OCI-LY1 (cell line): Measurements from ENCODE around the gene RNPC3.
"Not testable (repeated sequence)": the region's sequence is repeated elsewhere in the genome, so short reads cannot be mapped to it uniquely, and the experiment has no call there.

Experiments used
- H2AFZ ChIP-seq: fragments of 200-600 bp; sonication (generic), shearing (Covaris generic); 2 replicates; pipeline ENCODE4 v1.6.0; 2014; ENCODE audit warnings: antibody characterized with exemption, mild to moderate bottlenecking, low read length
- H3F3A ChIP-seq: fragments of 200-600 bp; sonication (generic), shearing (Covaris generic); 2 replicates; pipeline ENCODE4 v1.6.0; 2014; ENCODE audit warnings: mild to moderate bottlenecking, antibody characterized with exemption, low read length, moderate library complexity; ENCODE audit not compliant: insufficient read depth
- H3K27ac ChIP-seq: fragments of 200-600 bp; sonication (generic); 2 replicates; pipeline ENCODE4 v1.5.1; 2014; ENCODE audit warnings: low read length, mixed run types, mild to moderate bottlenecking, low read depth; ENCODE audit not compliant: poor library complexity, severe bottlenecking
- H3K27me3 ChIP-seq: fragments of 200-600 bp; sonication (generic); 2 replicates; pipeline ENCODE4 v1.6.0; 2014; ENCODE audit warnings: antibody characterized with exemption, mild to moderate bottlenecking, low read length, moderate library complexity; ENCODE audit not compliant: insufficient read depth
- H3K36me3 ChIP-seq: fragments of 200-600 bp; sonication (generic); 2 replicates; pipeline ENCODE4 v1.6.1; 2014; ENCODE audit warnings: mild to moderate bottlenecking, antibody characterized with exemption, low read length, moderate library complexity, mixed read lengths; ENCODE audit not compliant: insufficient read depth
- H3K4me1 ChIP-seq: fragments of 200-600 bp; sonication (generic); 2 replicates; pipeline ENCODE4 v1.5.1; 2014; ENCODE audit warnings: mild to moderate bottlenecking, low read length, moderate library complexity; ENCODE audit not compliant: insufficient read depth, severe bottlenecking
- H3K4me2 ChIP-seq: fragments of 200-600 bp; sonication (generic), shearing (Covaris generic); 2 replicates; pipeline ENCODE4 v1.6.1; 2014; ENCODE audit warnings: low read length
- H3K4me3 ChIP-seq: fragments of 200-600 bp; sonication (generic); 2 replicates; pipeline ENCODE4 v1.5.1; 2014; ENCODE audit warnings: low read length, low read depth, mild to moderate bottlenecking, mixed read lengths; ENCODE audit not compliant: poor library complexity, severe bottlenecking
- H3K79me2 ChIP-seq: fragments of 200-600 bp; shearing (Covaris generic); 2 replicates; pipeline ENCODE4 v1.6.1; 2016; ENCODE audit warnings: mixed run types, low read length, mixed read lengths; ENCODE audit not compliant: insufficient read depth
- H3K9ac ChIP-seq: fragments of 200-600 bp; sonication (generic), shearing (Covaris generic); 2 replicates; pipeline ENCODE4 v1.6.1; 2014; ENCODE audit warnings: mild to moderate bottlenecking, low read length, mixed read lengths
- H3K9me2 ChIP-seq: fragments of 200-600 bp; sonication (generic), shearing (Covaris generic); 2 replicates; pipeline ENCODE4 v1.6.1; 2014; ENCODE audit warnings: low read depth, mild to moderate bottlenecking, low read length, mixed read lengths
- H3K9me3 ChIP-seq: fragments of 200-600 bp; shearing (Covaris generic); 2 replicates; pipeline ENCODE4 v1.6.1; 2014; ENCODE audit warnings: low read length, mixed read lengths
- H4K20me1 ChIP-seq: fragments of 200-600 bp; sonication (generic), shearing (Covaris generic); 2 replicates; pipeline ENCODE4 v1.6.0; 2016; ENCODE audit warnings: mild to moderate bottlenecking, low read length; ENCODE audit not compliant: insufficient read depth
- EZH2 ChIP-seq: fragments of 200-600 bp; sonication (generic), shearing (Covaris generic); IDR thresholded peaks from 2 replicates; pipeline ENCODE4 v1.8.0; 2017; ENCODE audit warnings: borderline replicate concordance, mixed run types, mild to moderate bottlenecking, antibody characterized with exemption, low read length, moderate library complexity, mixed read lengths
- TF ChIP-seq, protein P1 (sequence below): fragments of 200-600 bp; sonication (generic), shearing (Covaris generic); IDR thresholded peaks from 2 replicates; pipeline ENCODE4 v1.5.1; 2017; ENCODE audit warnings: mild to moderate bottlenecking, antibody characterized with exemption, low read length, moderate library complexity, mixed read lengths

Gene RNPC3

DNA sequence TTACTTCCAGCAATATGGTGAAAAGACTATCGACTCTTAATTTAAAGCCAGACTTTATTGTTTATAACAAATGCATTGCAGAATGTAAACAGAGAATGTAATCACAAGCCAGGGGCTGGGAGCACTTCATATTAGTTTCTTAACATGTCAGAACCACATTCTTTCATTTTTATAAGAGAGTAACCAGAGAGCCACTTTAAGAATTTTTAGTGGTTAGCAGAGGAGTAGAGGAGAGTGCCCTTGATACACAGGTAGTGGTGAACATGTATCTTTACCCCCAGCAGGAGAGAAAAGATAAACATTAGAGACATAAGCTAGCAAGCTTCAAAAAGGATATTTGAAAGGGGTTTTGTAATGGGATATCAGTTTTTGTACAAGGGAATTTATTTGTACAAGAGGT lies 57.0 kb downstream of the RNPC3 start:
- no peaks in the 10 kb centered on the region for H3K27me3 ChIP-seq
- no peak overlapping the region for H2AFZ ChIP-seq
- H3K79me2 ChIP-seq: no peaks in the 10 kb centered on the region
- no peak overlapping the region for H3K27ac ChIP-seq
- no peak overlapping the region for H3K9ac ChIP-seq
- no peaks in the 10 kb centered on the region for H3K9me3 ChIP-seq
- H3K4me3 ChIP-seq: no peak overlapping the region
- no peaks in the 10 kb centered on the region for H3K36me3 ChIP-seq
- no peaks in the 10 kb centered on the region for H4K20me1 ChIP-seq
- H3K4me2 ChIP-seq: no peak overlapping the region
- no peaks in the 10 kb centered on the region for H3K4me1 ChIP-seq
- H3F3A ChIP-seq: no peaks in the 10 kb centered on the region
- H3K9me2 ChIP-seq: no peaks in the 10 kb centered on the region
- TF ChIP-seq EZH2: no peak
- TF ChIP-seq, protein P1, sequence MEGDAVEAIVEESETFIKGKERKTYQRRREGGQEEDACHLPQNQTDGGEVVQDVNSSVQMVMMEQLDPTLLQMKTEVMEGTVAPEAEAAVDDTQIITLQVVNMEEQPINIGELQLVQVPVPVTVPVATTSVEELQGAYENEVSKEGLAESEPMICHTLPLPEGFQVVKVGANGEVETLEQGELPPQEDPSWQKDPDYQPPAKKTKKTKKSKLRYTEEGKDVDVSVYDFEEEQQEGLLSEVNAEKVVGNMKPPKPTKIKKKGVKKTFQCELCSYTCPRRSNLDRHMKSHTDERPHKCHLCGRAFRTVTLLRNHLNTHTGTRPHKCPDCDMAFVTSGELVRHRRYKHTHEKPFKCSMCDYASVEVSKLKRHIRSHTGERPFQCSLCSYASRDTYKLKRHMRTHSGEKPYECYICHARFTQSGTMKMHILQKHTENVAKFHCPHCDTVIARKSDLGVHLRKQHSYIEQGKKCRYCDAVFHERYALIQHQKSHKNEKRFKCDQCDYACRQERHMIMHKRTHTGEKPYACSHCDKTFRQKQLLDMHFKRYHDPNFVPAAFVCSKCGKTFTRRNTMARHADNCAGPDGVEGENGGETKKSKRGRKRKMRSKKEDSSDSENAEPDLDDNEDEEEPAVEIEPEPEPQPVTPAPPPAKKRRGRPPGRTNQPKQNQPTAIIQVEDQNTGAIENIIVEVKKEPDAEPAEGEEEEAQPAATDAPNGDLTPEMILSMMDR: no peak

DNA sequence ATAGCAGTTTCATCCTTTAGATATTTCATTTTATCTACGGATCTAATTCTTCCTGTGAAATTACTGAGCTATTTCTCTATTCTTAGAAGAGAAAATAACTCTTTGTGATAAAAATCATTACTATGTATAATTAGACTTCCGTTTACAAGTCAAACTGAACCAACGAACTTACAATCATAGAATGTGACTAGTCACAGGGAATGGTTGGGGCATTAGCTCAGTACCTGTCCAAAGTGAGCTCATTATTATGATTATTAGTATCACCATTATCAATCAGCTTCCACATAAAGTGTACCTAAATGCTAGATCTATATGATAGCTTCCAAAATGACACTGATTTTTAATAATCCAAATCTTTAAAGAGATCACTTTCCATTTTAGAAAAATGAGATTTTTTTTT lies 58.4 kb downstream of the RNPC3 start:
- Histone ChIP-seq H3K9me3 (no peaks in the 10 kb centered on the region), H2AFZ (no peak overlapping the region), H3K27ac (no peak overlapping the region), H3K9me2 (no peaks in the 10 kb centered on the region), H3K4me3 (no peak overlapping the region), H3K79me2 (no peaks in the 10 kb centered on the region), H4K20me1 (no peaks in the 10 kb centered on the region), H3K27me3 (no peaks in the 10 kb centered on the region), H3K36me3 (no peaks in the 10 kb centered on the region), H3F3A (no peaks in the 10 kb centered on the region), H3K4me1 (no peaks in the 10 kb centered on the region), H3K9ac (no peak overlapping the region), H3K4me2 (no peak overlapping the region)
- TF ChIP-seq, protein P1: no peak
- TF ChIP-seq EZH2: no peak

DNA sequence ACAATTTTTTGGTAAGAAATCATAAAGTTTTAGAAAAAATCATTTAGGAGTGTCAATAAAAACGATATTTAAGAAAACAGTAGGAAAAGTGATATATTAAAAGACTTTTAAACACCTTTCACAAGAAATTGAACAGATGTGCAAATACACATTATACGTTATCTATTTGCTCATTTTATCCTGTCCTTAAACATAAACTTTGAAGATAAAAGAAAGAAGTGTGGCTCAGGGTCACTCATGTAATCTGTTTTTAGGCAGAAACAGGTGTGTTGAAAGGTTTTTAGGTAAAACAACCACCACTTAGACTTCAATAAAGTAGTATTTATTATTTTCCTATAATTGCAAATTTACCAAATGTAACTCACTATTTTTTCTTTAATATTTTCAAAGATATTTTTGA lies 59.0 kb downstream of the RNPC3 start:
- Histone ChIP-seq H3K4me3 (no peak overlapping the region), H3K27ac (no peak overlapping the region), H2AFZ (no peak overlapping the region), H3K9me2 (no peaks in the 10 kb centered on the region), H3K9ac (no peak overlapping the region), H3K27me3 (no peaks in the 10 kb centered on the region), H3K9me3 (no peaks in the 10 kb centered on the region), H3K79me2 (no peaks in the 10 kb centered on the region), H3F3A (no peaks in the 10 kb centered on the region), H3K4me2 (no peak overlapping the region), H3K4me1 (no peaks in the 10 kb centered on the region), H3K36me3 (no peaks in the 10 kb centered on the region), H4K20me1 (no peaks in the 10 kb centered on the region)
- no peak for TF ChIP-seq EZH2
- TF ChIP-seq, protein P1: no peak

DNA sequence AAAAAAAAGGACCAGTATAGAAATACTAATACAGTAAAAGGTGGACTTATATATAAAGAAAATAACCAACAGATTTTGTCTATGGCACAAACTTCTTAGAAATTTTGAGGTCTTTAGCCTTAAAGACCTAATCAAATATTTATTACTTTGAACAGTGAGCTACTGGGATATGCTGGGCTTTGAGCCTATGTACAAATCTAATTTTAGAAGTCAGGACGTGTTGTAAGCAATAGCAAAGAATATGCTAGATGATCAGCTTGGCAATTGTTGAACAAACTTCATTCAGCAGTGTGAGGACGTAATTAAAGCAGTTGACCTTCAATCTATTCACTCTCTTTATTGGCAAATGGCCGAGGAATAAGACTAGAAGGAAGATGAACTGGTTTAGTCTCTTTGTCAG lies 77.2 kb downstream of the RNPC3 start:
- H3K4me2 ChIP-seq, H4K20me1 ChIP-seq, H3K4me3 ChIP-seq, H3K9ac ChIP-seq, H3K9me2 ChIP-seq, H3K9me3 ChIP-seq, H2AFZ ChIP-seq, H3K27me3 ChIP-seq, H3K36me3 ChIP-seq, H3K79me2 ChIP-seq, H3K27ac ChIP-seq, H3F3A ChIP-seq, H3K4me1 ChIP-seq: not testable (repeated sequence)
